Astrocyte (in vitro differentiated cells and primary cell): ENCODE results near the gene RNU5B-1. TPM values are rescaled to one million over a fixed set of nuclear protein-coding genes. Genes with fewer than 3 reads are reported as not detected.

ENCODE experiments used
- DNase-seq: peaks from one replicate; pipeline ENCODE4 v3.0.0-alpha.2; 2010; ENCODE audit warnings: low read depth
- FAIRE-seq: peaks from 2 replicates; lab custom pipeline; 2011; peaks lifted over from hg19 to GRCh38; lab: Jason Lieb, UNC
- H2AFZ ChIP-seq: 2 replicates; pipeline ENCODE4 v1.6.0; 2012; ENCODE audit warnings: low read depth, low read length, inconsistent platforms
- H3K27ac ChIP-seq: 2 replicates; pipeline ENCODE4 v1.5.1; 2011; ENCODE audit warnings: low read depth, low read length, inconsistent platforms
- H3K27me3 ChIP-seq: 2 replicates; pipeline ENCODE4 v1.6.0; 2011; ENCODE audit warnings: low read length, inconsistent platforms; ENCODE audit not compliant: insufficient read depth
- H3K36me3 ChIP-seq: 2 replicates; pipeline ENCODE4 v1.5.1; 2011; ENCODE audit warnings: low read length, inconsistent platforms; ENCODE audit not compliant: insufficient read depth
- H3K4me1 ChIP-seq: 2 replicates; pipeline ENCODE4 v1.5.1; 2011; ENCODE audit warnings: low read length, inconsistent platforms; ENCODE audit not compliant: insufficient read depth
- H3K4me2 ChIP-seq: 2 replicates; pipeline ENCODE4 v1.6.0; 2012; ENCODE audit warnings: low read length, inconsistent platforms
- H3K4me3 ChIP-seq: 2 replicates; pipeline ENCODE4 v1.5.1; 2011; ENCODE audit warnings: low read depth, mild to moderate bottlenecking, low read length, inconsistent platforms; ENCODE audit not compliant: insufficient read depth
- H3K79me2 ChIP-seq: 2 replicates; pipeline ENCODE4 v1.6.0; 2012; ENCODE audit warnings: mild to moderate bottlenecking, low read length, inconsistent platforms; ENCODE audit not compliant: insufficient read depth
- H3K9ac ChIP-seq: 2 replicates; pipeline ENCODE4 v1.6.0; 2012; ENCODE audit warnings: mild to moderate bottlenecking, low read length, inconsistent platforms
- H3K9me3 ChIP-seq: 2 replicates; pipeline ENCODE4 v1.5.1; 2012; ENCODE audit warnings: low read depth, mild to moderate bottlenecking, low read length, inconsistent platforms; ENCODE audit not compliant: insufficient read depth
- H4K20me1 ChIP-seq: 2 replicates; pipeline ENCODE4 v1.6.0; 2012; ENCODE audit warnings: low read length, inconsistent platforms; ENCODE audit not compliant: insufficient read depth
- H3K27ac Mint-ChIP-seq: one replicate; pipeline ENCODE4 v1.8.0; 2021; ENCODE audit warnings: mild to moderate bottlenecking, mixed read lengths; ENCODE audit not compliant: unreplicated experiment
- H3K27me3 Mint-ChIP-seq: one replicate; pipeline ENCODE4 v1.8.0; 2021; ENCODE audit warnings: low read depth, mixed read lengths; ENCODE audit not compliant: unreplicated experiment
- H3K36me3 Mint-ChIP-seq: one replicate; pipeline ENCODE4 v1.8.0; 2021; ENCODE audit warnings: low read depth, mixed read lengths; ENCODE audit not compliant: unreplicated experiment
- H3K4me1 Mint-ChIP-seq: one replicate; pipeline ENCODE4 v1.8.0; 2021; ENCODE audit warnings: low read depth, mixed read lengths; ENCODE audit not compliant: unreplicated experiment
- H3K4me3 Mint-ChIP-seq: one replicate; pipeline ENCODE4 v1.8.0; 2021; ENCODE audit warnings: mild to moderate bottlenecking, moderate library complexity, mixed read lengths; ENCODE audit not compliant: unreplicated experiment
- H3K9me3 Mint-ChIP-seq: one replicate; pipeline ENCODE4 v1.8.0; 2021; ENCODE audit warnings: mild to moderate bottlenecking, mixed read lengths; ENCODE audit not compliant: unreplicated experiment
- EZH2 ChIP-seq: IDR thresholded peaks from 2 replicates; pipeline ENCODE4 v1.6.1; 2012; ENCODE audit warnings: mild to moderate bottlenecking, low read length, inconsistent platforms; ENCODE audit not compliant: insufficient read depth
- total RNA-seq: library from RNA; stranded (reverse); gene quantifications from 2 replicates; pipeline ENCODE4 v1.2.1, GENCODE V29; 2021
- TF ChIP-seq, protein P1 (sequence below): IDR thresholded peaks from 2 replicates; pipeline ENCODE4 v1.5.1; 2011; ENCODE audit warnings: low read depth, mild to moderate bottlenecking, inconsistent platforms, low read length, moderate library complexity; ENCODE audit not compliant: insufficient read depth

The RNU5B-1 gene
- total RNA-seq, 1 donor from 2014 or later = 11.7 TPM

DNA sequence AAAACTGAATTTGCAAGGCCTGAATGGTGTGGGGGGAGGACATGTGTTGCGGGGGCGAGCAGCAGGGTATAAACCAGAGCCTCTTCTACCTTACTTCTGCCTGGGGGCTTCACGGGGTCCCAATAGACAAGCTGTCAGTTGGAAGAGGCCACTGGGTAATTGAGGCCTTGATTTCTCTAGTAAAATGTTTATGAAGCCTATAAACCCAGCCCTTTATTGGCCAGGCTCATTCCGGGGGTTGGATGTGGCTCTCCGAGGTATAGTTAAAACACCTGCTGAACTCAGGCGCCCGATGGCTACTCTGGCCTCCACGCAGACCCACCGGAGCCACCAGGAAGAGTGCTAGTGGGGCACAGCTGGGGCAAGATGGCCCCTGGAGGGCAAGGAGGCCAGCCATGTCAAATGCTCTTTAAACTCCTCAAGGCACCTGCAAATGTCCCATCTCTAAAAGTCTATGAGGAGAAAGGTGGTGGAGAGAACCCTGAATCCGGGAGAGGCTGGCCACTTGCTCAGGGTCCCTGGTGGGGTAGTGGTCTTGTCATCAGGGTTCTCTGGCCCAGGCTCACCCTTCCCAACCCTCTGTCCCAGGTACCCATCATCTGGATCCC is 39.0 kb downstream of the RNU5B-1 start:
- H2AFZ ChIP-seq = no peak overlapping the region
- Mint-ChIP-seq H3K9me3 (no peaks in the 10 kb centered on the region), H3K36me3 (peaks cover 3% of the 10 kb centered on the region), H3K4me1 (peaks cover 11% of the 10 kb centered on the region), H3K27ac (no peak overlapping the region), H3K4me3 (no peak overlapping the region), H3K27me3 (peaks cover 11% of the 10 kb centered on the region)
- FAIRE-seq = no peak
- no peaks in the 10 kb centered on the region for H3K4me1 ChIP-seq
- H3K9me3 ChIP-seq = no peaks in the 10 kb centered on the region
- H3K9ac ChIP-seq = no peak overlapping the region
- H3K27me3 ChIP-seq = no peaks in the 10 kb centered on the region
- H3K27ac ChIP-seq = no peak overlapping the region
- TF ChIP-seq, protein P1, sequence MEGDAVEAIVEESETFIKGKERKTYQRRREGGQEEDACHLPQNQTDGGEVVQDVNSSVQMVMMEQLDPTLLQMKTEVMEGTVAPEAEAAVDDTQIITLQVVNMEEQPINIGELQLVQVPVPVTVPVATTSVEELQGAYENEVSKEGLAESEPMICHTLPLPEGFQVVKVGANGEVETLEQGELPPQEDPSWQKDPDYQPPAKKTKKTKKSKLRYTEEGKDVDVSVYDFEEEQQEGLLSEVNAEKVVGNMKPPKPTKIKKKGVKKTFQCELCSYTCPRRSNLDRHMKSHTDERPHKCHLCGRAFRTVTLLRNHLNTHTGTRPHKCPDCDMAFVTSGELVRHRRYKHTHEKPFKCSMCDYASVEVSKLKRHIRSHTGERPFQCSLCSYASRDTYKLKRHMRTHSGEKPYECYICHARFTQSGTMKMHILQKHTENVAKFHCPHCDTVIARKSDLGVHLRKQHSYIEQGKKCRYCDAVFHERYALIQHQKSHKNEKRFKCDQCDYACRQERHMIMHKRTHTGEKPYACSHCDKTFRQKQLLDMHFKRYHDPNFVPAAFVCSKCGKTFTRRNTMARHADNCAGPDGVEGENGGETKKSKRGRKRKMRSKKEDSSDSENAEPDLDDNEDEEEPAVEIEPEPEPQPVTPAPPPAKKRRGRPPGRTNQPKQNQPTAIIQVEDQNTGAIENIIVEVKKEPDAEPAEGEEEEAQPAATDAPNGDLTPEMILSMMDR = no peak
- no peak for TF ChIP-seq EZH2
- H4K20me1 ChIP-seq = no peaks in the 10 kb centered on the region
- H3K79me2 ChIP-seq = no peaks in the 10 kb centered on the region
- H3K36me3 ChIP-seq = no peaks in the 10 kb centered on the region
- no peak overlapping the region for H3K4me3 ChIP-seq
- DNase-seq = no peak
- no peak overlapping the region for H3K4me2 ChIP-seq

DNA sequence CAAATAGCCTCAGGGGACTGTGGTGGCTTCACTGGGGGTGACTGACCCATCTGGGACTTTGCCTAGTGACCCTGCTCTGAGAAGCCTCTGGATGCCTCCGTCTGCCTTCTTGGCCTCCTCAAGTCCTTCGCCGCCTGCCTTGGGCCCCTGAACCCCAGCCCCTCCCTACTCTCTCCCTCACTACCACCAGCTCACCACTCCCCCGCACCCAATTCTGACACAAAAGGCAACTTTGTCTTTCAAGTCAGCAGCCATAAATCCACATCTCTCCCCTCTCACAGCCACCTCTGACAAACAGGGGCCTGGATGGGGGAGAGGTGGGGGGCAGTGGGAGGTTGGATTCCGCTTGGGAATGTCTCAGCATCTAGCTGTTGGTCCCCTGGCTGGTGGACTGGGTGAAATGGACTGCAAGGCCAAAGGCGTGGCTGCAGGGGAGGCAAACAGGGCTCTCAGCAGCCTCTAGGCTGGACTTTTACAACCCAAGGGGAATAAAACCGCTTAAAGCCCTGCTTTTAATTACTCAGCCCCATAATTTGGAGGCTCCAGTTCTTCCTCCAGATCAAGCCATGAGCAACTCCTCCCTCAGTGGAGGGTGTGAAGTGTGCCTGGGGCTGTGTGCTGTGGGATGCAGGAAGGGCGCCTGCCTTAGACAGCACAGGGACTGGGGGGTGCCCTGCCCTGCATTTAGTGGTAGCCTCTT is 39.9 kb downstream of the RNU5B-1 start:
- TF ChIP-seq, protein P1 = no peak
- TF ChIP-seq EZH2 = no peak
- H3K27ac ChIP-seq = no peak overlapping the region
- Mint-ChIP-seq H3K36me3 (peaks cover 3% of the 10 kb centered on the region), H3K9me3 (no peaks in the 10 kb centered on the region), H3K27ac (no peak overlapping the region), H3K27me3 (peaks cover 11% of the 10 kb centered on the region), H3K4me1 (peaks cover 8% of the 10 kb centered on the region), H3K4me3 (no peak overlapping the region)
- no peaks in the 10 kb centered on the region for H3K27me3 ChIP-seq
- H4K20me1 ChIP-seq = no peaks in the 10 kb centered on the region
- no peaks in the 10 kb centered on the region for H3K36me3 ChIP-seq
- DNase-seq (no peak), FAIRE-seq (no peak)
- H2AFZ ChIP-seq = no peak overlapping the region
- no peaks in the 10 kb centered on the region for H3K9me3 ChIP-seq
- H3K4me1 ChIP-seq = no peaks in the 10 kb centered on the region
- H3K4me3 ChIP-seq = no peak overlapping the region
- H3K4me2 ChIP-seq = no peak overlapping the region
- no peak overlapping the region for H3K9ac ChIP-seq
- no peaks in the 10 kb centered on the region for H3K79me2 ChIP-seq

DNA sequence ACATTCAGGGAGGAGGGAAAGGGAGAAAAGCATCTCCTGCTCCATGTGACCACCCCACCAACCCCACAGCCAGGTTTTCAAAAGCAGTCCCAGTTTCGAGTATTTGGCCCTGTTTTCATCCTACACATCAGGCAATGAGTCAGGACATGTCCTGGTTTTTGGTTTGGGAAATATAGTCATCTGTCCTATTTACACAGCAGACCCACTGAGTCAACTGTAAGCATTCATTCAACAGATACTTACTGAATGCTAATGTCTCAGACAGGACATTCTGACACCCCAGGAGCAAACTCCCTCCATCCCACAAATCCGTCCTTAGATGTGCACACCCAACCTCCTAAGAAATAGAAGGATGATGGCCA is 40.4 kb downstream of the RNU5B-1 start:
- H3K9me3 ChIP-seq = no peaks in the 10 kb centered on the region
- peaks cover 7% of the 10 kb centered on the region for H3K27me3 Mint-ChIP-seq
- no peak overlapping the region for H3K4me3 ChIP-seq
- H3K27me3 ChIP-seq = no peaks in the 10 kb centered on the region
- no peaks in the 10 kb centered on the region for H3K36me3 ChIP-seq
- no peak overlapping the region for H3K27ac ChIP-seq
- H3K4me2 ChIP-seq = no peak overlapping the region
- no peak overlapping the region for H3K27ac Mint-ChIP-seq
- H3K4me1 Mint-ChIP-seq = peaks cover 5% of the 10 kb centered on the region
- no peaks in the 10 kb centered on the region for H3K9me3 Mint-ChIP-seq
- FAIRE-seq (no peak), DNase-seq (no peak)
- H2AFZ ChIP-seq = no peak overlapping the region
- no peak overlapping the region for H3K9ac ChIP-seq
- H3K36me3 Mint-ChIP-seq = peaks cover 3% of the 10 kb centered on the region
- H3K4me1 ChIP-seq = no peaks in the 10 kb centered on the region
- no peak for TF ChIP-seq EZH2
- TF ChIP-seq, protein P1 = no peak
- H4K20me1 ChIP-seq = no peaks in the 10 kb centered on the region
- no peaks in the 10 kb centered on the region for H3K79me2 ChIP-seq
- H3K4me3 Mint-ChIP-seq = no peak overlapping the region
